Stimulated activated CD8-positive, alpha-beta memory T cell treated with anti-CD3 and anti-CD28 coated beads, Interleukin-12 subunit alpha, Interleukin-12 subunit beta, amount 100 ng/mL, for 1 hour (primary cell): ENCODE measurements around the gene IRAK1.

Experiments
- DNase-seq: peaks from one replicate; pipeline ENCODE4 v3.0.0-alpha.2; 2020; ENCODE audit warnings: low read depth

IRAK1 gene

DNA sequence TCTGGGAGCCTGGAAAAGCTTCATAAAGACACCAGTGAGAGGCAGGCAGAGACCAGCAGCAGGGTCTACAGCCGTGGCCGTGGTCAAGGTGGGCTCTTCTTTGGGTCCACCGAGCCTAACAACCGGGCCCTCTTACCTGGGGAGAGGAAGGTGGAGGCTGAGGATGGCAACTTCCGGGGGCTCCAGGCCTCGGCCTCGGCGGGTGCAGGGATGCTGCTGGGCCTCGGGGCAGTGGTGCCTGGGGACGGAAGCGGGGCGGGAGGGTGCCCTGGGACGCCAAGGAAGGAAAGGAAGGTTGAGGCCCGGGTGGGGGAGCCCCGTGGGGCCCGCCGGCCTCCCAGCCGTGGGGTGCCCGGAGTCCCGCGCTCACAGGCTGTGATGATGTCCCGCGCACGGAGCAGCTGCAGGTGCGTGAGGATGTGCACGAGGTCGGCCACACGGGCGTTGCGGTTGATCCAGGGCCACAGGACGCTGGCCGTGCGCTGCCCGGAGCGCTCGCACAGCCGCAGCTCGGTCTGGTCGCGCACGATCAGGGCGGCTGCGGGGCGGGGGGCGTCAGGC, 561 bp downstream of the IRAK1 start:
- no peak for DNase-seq

DNA sequence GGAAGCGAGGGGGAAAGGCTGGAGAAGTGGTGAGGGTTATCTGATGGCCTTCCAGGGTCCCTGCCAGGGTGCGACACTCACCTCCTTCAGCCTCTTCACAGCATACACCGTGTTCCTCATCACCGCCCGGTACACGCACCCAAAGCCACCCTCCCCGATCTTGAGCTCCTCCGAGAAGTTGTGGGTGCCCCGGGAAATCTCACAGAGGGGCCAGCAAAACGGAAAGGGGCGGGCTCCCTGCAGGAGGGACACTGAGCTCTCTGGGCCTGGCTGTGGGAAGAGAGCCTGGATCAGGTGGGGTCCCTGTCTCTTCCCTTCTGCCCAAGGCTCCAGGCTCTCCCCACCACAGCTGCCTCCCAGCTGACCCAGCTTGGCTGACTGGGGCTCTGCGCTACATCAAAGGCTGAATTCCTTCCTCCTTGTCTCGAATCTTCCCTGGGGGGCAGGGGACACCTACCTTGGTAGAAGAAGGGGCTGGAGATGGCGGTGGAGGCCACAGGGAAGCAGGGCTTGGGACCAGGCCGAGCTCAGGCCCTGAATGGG, 1.1 kb downstream of the IRAK1 start:
- no peak for DNase-seq

DNA sequence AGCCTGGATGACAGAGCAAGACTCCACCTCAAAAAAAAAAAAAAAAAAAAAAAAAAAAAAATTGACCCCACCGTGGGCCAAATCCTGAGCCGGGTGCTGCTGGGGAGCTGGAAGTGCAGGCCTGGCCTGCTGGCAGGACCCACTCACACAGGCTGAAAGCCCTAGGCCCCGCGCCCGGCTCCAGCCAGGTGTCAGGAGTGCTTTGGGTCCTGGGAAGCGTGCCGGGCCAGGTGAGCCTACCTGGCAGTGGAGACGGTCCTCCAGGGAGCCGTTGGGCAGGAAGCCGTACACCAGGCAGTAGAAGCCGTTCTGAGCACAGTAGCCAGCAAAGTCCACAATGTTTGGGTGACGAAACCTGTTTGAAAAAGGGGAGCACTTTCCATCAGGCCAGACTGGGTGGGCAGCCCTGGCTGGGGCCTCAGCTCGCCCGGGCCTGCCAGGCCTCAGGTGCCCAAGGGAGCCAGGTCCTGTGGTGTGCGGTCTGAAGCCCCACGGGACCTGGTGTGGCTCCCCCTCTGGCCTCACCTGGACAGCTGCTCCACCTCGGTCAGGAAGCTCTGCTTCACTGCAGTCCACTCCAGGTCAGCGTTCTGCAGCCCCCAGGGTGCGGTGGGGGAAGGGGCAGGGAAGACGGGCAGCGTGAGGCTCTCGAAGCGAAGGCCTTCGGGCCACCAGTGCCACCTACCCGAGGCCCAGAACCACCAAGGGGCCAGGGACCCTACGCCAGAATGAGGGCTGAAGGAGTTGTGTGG, 1.8 kb downstream of the IRAK1 start:
- no peak for DNase-seq

DNA sequence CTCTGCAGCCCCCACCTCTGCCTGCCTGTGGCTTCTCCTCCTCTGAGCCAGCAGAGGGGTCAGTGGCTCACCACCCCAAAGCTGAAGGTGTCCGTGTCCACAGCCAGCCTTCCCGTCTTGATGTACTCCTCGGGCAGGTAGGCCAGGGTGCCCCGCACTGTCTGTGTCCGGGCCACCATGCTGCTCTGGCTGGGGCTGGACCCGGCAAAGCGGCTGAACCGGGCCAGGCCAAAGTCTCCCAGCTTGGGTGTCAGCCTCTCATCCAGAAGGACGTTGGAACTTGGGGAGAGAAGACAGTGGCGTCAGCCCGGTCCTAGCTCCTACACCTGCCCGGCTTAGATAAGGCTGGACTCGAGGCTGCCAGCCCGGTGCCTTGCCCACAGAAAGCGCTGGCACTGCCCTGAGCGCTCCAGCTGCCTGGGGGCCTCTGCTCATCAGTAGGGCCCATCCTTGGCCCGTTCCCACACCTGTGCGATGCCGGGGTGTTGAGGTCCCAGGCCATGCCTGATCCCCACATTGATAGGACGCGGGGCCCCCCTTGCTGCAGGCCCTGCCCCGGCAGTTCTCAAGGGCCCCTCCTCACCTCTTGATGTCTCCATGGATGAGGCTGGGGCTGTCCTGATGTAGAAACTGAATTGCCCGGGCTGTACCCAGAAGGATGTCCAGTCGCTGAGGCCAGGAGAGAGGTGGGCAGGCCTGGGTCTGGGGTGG, 3.2 kb downstream of the IRAK1 start:
- no peak for DNase-seq

DNA sequence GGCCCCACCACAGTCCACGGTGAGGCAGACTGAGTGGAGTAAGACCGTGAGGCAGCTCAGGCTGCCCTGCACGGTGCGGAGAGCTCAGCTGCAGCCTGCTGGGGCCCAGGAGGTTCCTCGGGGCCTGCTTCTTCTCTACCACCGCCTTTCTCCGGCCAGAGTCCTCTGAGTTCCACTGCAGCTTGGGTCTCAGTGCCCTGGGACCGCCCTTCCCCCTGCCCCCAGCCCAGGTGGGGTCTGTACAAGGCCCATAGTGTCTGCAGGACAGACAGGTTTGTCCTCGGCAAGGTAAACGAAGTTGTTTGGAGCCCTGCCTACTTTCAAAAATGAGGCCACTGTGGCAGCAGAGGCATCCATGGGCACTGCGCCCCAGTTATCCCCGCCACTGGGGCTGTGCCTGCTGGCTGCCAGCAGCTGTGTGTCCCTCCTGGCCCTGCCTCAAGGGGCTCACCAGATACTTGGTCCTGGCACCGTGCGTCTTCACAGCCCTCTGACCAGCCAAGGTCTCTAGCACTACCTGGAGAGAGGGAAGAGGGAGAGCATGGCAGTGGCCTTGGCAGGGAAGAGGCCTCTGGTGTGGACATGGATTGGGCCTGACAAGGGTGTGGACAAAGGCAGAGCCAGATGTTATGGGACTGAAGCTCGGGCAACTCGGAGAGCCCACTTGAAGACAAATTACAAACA, 4.0 kb downstream of the IRAK1 start:
- no peak for DNase-seq

DNA sequence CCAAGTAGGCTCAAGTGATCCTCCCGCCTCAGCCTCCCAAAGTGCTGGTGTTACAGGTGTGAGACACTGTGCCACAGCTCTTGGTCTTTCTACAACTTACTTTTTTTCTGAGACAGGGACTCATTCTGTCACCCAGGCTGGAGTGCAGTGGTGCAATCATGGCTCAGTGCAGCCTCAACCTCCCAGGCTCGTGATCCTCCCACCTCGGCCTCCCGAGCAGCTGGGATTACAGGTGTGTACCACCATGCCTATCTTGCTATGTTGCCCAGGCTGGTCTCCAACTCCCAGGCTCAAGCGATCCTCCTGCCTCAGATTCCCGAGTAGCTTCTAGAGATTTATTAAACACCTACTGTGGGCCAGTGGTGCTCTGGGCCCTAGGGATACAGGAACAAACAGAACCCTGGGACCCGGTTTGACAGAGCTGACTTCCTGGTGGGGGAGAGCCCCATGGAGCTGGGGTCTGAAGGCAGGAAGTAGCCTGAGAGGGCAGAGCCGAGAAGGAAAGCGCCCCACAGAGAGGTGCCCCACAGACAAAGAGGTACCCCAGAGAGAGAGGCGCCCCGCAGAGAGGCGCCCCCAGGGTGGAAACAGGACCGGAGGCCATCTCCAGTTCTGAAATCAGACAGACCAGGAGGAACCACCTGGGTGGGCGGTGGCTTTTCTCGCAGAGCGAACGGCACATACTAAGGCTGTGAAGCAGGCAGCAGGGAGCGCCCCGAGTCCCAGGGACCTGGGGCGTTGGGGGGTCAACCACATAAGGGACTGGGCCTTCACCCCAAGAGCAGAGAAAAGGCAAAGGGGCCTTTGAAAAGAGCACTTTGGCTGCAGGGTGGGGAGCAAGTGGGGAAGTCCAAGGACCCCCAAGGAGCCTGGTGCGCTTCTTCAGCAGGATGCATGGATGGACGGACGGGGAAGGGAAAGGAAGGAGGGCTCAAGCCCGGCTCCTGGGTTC, 5.0 kb downstream of the IRAK1 start:
- no peak for DNase-seq

DNA sequence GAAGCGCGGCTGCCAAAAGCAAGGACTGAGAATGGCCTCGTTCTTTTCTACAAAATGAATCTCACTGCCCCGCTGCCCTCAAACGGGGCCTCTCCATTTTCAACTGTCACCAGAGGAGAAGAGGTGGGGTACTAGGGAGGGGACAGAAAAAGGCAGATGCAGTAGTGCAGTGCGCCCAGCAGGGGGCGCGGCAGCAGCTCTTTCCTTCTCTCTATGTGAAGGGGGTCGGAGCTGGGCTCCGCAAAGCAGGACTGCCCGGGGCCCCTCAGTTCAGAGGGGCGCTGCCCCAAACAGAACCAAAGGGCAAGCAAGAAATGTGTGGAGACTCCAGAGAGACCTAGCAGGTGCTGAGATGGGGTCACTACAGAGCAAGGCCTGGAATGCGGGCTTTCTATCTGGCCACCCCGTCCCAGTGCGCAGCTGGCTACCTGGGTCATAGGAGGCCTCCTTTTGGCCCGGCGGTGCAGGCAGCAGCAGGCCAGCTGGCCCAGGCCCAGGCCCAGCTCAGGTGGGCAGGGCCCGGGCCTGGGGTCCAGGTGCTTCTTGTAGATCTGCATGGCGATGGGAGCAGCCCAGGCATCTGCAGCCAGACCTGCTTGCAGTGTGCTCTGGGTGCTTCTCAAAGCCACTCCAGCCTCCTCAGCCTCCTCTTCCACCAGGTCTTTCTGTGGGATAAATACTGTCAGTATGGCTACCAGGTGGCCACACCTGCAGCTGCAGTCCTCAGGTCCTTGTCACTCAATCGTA, 5.9 kb downstream of the IRAK1 start:
- peak; percentile 25 for DNase-seq

DNA sequence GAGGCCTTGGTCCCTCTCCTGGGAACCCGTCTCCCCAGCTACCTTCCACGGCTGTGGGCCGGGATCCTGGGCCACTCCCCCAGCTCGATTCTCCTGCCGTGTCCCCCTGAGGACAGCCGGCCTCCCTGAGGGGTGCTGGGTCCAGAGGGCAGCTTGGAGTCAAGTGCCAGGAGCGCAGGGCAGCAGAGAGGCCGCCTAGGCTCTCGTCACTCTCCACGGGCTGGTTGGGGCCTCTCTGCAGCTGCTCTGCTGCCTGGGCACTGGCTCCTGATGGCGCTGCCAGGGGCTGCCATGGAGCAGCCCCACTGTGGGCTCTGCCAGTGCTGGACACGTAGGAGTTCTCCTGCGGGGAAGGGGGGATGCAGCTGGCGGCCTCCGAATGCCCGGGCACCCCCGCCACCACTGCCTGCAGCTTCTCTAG, 6.7 kb downstream of the IRAK1 start:
- no peak for DNase-seq

DNA sequence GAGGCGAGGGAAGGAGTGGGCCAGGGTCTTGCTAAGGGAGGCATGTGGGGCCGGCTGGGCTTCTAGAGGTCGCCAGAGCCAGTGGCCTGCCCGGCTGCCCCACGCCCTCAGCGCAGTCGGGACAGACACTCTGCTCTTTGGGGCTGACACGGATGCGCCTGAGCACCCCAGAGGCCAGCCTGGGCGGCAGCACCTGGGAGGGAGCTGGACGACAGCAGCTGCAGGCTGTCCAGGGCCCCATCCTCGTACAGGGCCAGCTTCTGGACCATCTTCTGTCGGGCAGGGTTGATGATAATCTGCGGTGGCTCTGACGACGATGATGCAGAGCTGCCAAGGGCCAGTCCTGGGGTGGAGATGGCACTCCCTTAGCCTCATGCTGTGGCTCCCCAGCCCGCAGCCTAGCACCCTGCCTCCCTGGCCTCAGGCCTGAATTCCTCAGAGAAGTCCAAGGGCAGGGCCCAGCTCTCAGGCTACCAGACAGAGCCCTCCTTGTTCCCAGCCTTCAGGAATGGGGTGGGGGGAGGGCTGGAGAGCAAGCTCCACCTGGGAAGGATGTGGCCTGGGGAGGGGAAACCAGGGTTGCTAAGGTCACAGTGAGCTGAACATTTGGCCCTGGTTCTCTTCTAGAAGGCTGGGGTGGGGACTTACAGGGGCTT, 7.2 kb downstream of the IRAK1 start:
- DNase-seq = no peak

DNA sequence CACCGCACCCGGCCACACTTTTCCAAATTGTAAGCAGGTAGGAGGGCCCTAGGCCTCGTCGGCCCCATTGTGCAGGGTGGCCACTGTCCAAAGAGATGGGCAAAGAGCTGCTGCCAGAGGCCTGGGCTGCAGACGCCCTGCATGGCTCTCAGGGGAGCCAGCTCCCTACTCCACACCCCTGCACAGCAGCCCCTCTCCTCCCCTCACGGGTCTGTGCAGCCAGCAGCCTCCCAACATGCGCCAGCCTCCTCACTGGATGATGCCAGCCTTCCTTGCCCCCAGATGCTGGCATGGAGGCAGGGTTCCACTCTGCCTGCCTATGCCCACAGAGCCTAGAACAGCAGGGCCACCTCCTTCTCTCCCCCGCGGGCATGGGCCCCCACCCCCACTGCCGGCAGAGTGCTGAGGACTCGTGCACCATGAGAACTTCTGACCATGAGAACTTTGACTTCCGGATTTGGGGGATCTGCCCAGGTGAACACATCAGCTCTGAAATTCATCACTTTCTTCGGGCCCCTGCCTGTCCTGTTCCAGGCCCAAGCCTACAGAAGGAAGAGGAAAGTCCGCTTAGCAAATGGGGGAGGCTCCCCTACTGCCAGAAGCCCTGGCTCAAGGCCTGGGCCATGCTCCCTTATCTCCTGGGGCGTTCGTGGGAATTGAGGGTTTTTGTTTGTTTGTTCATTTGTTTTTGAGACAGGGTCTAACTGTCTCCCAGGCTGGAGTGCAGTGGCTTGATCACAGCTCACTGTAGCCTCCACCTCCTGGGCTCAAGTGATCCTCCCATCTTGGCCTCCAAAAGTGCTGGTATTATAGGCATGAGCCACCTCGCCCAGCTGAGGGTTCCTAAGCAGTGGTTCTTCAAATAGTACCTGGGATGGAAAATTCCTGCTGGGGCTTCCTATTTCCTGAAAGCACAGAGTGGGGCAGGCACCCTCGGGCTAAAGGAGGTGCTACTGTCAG, 8.0 kb downstream of the IRAK1 start:
- DNase-seq = no peak

DNA sequence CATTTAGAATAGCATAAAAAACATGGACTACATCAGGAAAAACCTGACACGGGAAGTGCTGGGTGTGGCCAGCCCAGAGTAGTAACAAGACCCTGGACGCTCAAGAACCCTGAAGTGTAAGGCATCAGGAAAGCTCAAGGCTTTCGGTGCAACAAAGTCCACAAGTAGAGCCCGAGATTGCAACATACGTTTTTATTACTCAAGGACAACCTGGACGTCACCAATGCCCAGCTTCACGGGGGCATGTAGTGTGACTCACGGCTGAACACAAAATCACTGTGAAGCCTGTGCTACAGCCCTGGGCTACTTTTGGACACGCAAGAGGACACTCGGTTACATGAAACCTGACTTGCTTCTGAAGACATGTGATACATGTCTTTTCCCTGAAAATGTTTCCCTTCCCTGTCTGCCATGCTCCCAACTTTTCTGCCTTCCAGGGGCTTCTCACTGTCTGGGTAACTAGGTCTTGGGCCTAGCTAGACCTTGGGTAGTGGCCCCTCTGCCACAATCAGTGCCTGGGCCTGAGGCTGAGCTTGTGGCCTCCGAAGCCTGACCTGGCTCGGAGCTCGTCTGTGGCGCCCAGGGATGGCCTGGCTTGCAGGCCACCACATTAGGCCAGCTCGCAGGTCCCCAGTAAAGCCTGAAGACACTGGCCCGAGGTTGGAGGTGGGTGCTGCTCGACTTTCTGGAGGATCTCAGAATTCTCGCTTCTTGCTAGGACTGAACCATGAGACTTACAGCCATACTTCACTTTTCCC, 9.2 kb downstream of the IRAK1 start:
- no peak for DNase-seq

DNA sequence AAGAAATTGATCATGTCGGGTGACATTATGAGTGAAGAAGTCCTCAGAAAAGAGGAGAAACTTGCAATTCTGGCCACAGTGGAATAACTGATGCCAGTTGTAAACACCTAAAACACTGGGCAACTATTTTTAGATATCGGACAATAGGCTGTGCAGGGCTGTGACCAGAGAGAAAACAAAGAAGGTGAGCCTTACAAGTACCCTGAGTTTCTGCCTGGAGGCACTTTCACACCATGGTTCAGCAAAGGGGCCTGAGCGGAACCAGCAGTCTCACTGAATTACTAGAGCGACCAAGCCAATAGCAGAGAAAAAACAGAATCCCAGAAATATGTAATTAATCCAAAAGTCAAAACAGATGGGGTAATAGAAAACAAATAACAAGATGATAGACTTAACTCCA, 11.2 kb downstream of the IRAK1 start:
- no peak for DNase-seq

DNA sequence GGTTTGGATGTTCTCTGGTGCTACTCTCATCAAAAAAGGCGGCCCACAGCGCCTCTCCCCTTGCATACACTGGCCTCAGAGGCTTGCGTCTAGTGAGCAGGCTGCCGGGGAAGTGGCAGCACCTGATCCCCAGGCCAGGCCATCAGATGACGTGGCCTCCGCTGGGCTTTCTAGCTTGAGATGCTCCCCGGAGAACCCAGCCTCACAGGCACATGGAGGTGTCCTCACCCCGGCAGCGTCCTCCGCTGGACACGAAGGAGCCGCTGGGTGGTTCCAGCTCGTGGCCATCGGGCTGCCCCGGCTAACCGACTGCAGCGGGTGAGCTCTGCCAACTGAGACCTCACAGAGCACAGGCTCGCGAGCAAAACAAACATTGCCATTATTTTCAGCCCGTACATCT, 12.8 kb downstream of the IRAK1 start:
- DNase-seq = no peak

DNA sequence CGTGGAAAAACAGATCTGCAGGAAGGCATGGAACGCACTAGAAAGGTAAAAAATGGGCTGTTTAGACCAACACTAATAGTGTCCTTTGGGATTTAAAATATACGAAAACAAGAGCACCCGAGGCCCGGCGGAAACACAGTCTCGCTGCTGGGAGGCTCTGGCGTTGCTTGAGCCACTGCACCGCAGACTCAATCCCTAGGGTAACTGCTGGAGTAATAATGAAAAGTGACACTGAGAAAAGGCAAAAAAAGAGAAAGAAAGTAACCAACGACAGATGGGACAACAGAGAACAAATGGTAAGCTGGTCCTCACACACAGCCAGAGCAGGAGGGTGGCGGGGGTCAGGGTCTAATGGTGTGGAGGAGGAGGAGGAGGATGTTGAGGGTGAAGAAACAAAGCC, 15.4 kb downstream of the IRAK1 start:
- no peak for DNase-seq

DNA sequence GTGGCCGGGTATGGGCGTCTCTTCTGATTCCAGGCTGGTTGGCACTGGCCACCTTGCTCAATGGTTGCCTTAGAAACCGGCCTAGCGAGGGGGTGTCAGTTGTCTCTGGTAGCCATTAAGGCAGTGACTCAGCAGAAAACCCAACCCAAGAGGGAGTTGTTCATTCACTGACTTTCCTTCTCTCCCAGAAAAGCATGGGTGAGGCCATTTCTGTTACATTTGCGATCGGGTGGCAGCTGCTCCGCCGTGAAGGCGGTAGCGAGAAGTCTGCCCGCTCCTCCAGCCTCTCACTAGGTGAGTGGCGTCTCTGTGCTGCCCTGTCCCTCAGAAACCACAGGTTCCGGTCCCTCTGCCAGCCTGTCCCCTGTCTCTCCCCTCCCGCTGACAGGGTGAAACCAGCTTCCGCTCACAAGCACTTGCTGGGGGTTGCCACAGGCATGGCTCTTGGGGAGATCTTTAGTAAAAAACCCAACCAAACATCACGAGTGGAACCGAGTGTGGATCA, 17.4 kb downstream of the IRAK1 start:
- no peak for DNase-seq

DNA sequence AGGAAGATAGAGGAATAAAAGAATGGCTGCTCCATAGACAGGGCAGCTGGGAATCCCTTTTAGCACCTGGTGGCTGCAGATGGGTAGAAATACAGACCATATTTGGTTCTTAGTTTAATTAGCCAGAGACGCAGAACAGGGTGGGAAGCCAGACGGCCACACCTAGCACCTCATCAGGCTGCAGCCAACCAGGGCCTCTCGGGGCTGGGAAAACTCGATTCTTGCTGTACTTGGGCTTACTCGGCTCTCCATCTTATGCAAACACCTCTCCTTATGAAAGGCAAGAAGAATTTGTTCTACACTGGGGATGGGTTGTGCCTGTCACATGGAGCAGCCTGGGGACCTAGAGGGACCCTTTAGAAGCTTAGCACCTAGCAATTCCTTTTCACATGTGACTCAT, 19.7 kb downstream of the IRAK1 start:
- DNase-seq = no peak

DNA sequence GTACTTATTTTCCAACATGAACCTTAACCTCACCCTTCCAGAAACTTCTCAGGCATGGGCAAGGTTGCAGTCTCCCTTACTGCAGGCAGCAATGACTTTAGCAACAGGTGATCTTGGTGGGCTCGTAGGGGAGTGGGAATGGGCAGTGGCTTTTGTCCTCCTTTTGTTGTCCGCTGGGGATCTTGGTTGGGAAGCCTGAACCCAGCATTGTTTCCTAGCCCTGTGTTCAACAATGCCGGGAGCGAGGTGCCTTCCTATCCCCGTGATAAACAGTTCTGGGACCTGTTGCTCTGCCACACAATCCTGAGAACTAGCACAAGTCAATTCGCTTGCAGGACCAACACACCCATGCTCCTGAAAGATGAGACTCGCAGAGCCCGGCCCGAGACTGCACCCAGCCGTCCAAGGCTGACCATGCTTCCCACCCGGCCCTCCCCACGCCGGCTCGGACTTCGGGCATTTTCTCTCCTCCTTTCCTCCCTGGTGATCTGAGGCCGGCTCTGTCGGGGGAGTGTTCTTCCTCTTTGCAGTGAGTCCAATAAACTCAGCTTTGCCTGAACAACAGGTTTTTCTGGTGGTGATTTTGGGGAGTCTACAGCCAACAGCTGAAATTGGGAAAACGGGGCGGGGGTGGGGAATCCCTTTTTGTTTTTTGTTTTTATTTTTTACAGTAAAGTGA, 20.2 kb downstream of the IRAK1 start:
- DNase-seq = no peak
